Vagina (tissue), 2 donors: Measurements from ENCODE around the gene AASDHPPT. TPM values are rescaled to one million over a fixed set of nuclear protein-coding genes. Genes with fewer than 3 reads are reported as not detected.

Experiments
- DNase-seq, 2 donors: peaks; one replicate each; pipeline ENCODE4 v3.0.0-alpha.2; 2017; ENCODE audit errors: extremely low spot score in 2 of 2
- H3K27ac ChIP-seq: fragments of 200-600 bp; sonication (generic); one replicate; pipeline ENCODE4 v1.5.1; 2019
- H3K27me3 ChIP-seq: fragments of 200-600 bp; sonication (generic); one replicate; pipeline ENCODE4 v1.5.1; 2019
- H3K36me3 ChIP-seq, 2 donors: fragments of 200-600 bp; sonication (generic); one replicate each; pipeline ENCODE4 v1.5.1; 2017 to 2019
- H3K4me1 ChIP-seq: fragments of 200-600 bp; sonication (generic); one replicate; pipeline ENCODE4 v1.5.1; 2019
- H3K4me3 ChIP-seq, 2 donors: fragments of 200-600 bp; sonication (generic); 1 replicate in 1 of 2; 2 replicates in 1 of 2; pipeline ENCODE4 v1.5.1; 2016 to 2019
- H3K9me3 ChIP-seq: fragments of 200-600 bp; sonication (generic); one replicate; pipeline ENCODE4 v1.5.1; 2019
- CTCF ChIP-seq, 3 experiments: fragments of 450-650 bp in 2 of 3; fragments of 200-600 bp in 1 of 3; sonication (generic) in 1 of 3; IDR thresholded peaks; one replicate each; pipeline ENCODE4 v1.5.1; 2017 to 2019; ENCODE audit warnings: antibody characterized with exemption in 3 of 3, mild to moderate bottlenecking in 2 of 3, moderate library complexity in 2 of 3
- POLR2A ChIP-seq, 2 donors: fragments of 450-650 bp; IDR thresholded peaks; one replicate each; pipeline ENCODE4 v1.6.1; 2017; ENCODE audit warnings: antibody characterized with exemption in 2 of 2, mild to moderate bottlenecking in 2 of 2, moderate library complexity in 2 of 2
- POLR2AphosphoS5 ChIP-seq, 2 donors: sonication (generic); formaldehyde crosslinking; IDR thresholded peaks; one replicate each; pipeline ENCODE4 v1.9.0; 2017; ENCODE audit warnings: antibody characterized with exemption in 2 of 2, mild to moderate bottlenecking in 2 of 2, low read depth in 1 of 2; ENCODE audit not compliant: insufficient read depth in 1 of 2
- intact Hi-C: fragments of 100-400 bp; cut with DNase I; formaldehyde crosslinking; loops from one replicate; pipeline ENCODE4 v1.15.1; 2023
- total RNA-seq: library from RNA; depleted of rRNA; stranded (reverse); fragments of >200 nt; gene quantifications from one replicate; pipeline ENCODE4 v1.2.3, GENCODE V29; 2016

AASDHPPT gene
- total RNA-seq, 1 donor from 2014 or later = 36.8 TPM

- Histone ChIP-seq H3K36me3 (no peaks in the 10 kb centered on the region), H3K9me3 (no peaks in the 10 kb centered on the region), H3K27ac (no peak overlapping the region), H3K27me3 (no peaks in the 10 kb centered on the region), H3K4me1 (no peaks in the 10 kb centered on the region), H3K4me3 (no peak overlapping the region)
- intact Hi-C loops = no loop called here
- no peak for DNase-seq
- no peak for TF ChIP-seq CTCF (IDR thresholded peaks at IDR 0.05)
- TF ChIP-seq POLR2A (IDR thresholded peaks at IDR 0.05) = no peak
- no peak for TF ChIP-seq POLR2AphosphoS5 (IDR thresholded peaks at IDR 0.05; ENCODE audit: insufficient read depth in 1 of 2, low read depth in 1 of 2)
Observed at GRCh38 chr11:106059617-106060016, 17.8 kb upstream of the AASDHPPT start.

- H3K4me3 ChIP-seq = no peak overlapping the region
- H3K27ac ChIP-seq = no peak overlapping the region
- no peaks in the 10 kb centered on the region for H3K36me3 ChIP-seq
- H3K27me3 ChIP-seq = no peaks in the 10 kb centered on the region
- no peaks in the 10 kb centered on the region for H3K9me3 ChIP-seq
- TF ChIP-seq POLR2A (IDR thresholded peaks at IDR 0.05) (no peak), CTCF (IDR thresholded peaks at IDR 0.05) (no peak), POLR2AphosphoS5 (IDR thresholded peaks at IDR 0.05; ENCODE audit: insufficient read depth in 1 of 2, low read depth in 1 of 2) (no peak)
- intact Hi-C loops = no loop called here
- no peak for DNase-seq
- H3K4me1 ChIP-seq = no peaks in the 10 kb centered on the region
Observed at GRCh38 chr11:106061249-106061784, 16.1 kb upstream of the AASDHPPT start.

- DNase-seq = no peak
- Histone ChIP-seq H3K4me1 (no peaks in the 10 kb centered on the region), H3K4me3 (no peak overlapping the region), H3K27ac (no peak overlapping the region), H3K27me3 (no peaks in the 10 kb centered on the region), H3K9me3 (no peaks in the 10 kb centered on the region), H3K36me3 (no peaks in the 10 kb centered on the region)
- intact Hi-C loops = no loop called here
- TF ChIP-seq POLR2A (IDR thresholded peaks at IDR 0.05) (no peak), POLR2AphosphoS5 (IDR thresholded peaks at IDR 0.05; ENCODE audit: insufficient read depth in 1 of 2, low read depth in 1 of 2) (no peak), CTCF (IDR thresholded peaks at IDR 0.05) (no peak)
Observed at GRCh38 chr11:106061954-106062949, 15.2 kb upstream of the AASDHPPT start.

- intact Hi-C loops = no loop called here
- Histone ChIP-seq H3K4me3 (no peak overlapping the region), H3K4me1 (no peaks in the 10 kb centered on the region), H3K9me3 (no peaks in the 10 kb centered on the region), H3K36me3 (no peaks in the 10 kb centered on the region), H3K27me3 (no peaks in the 10 kb centered on the region), H3K27ac (no peak overlapping the region)
- no peak for DNase-seq
- TF ChIP-seq POLR2AphosphoS5 (IDR thresholded peaks at IDR 0.05; ENCODE audit: insufficient read depth in 1 of 2, low read depth in 1 of 2) = no peak
- TF ChIP-seq CTCF (IDR thresholded peaks at IDR 0.05) = no peak
- no peak for TF ChIP-seq POLR2A (IDR thresholded peaks at IDR 0.05)
Observed at GRCh38 chr11:106063009-106063408, 14.5 kb upstream of the AASDHPPT start.

GRCh38 chr11:106070606-106071005 is 6.9 kb upstream of the AASDHPPT start:
- intact Hi-C loops = no loop called here
- DNase-seq = no peak

More at GRCh38 chr11:106070606-106071005, 6.9 kb upstream of the AASDHPPT start:
- no peak overlapping the region for H3K4me3 ChIP-seq
- no peak for TF ChIP-seq POLR2A (IDR thresholded peaks at IDR 0.05)
- TF ChIP-seq POLR2AphosphoS5 (IDR thresholded peaks at IDR 0.05; ENCODE audit: insufficient read depth in 1 of 2, low read depth in 1 of 2) = no peak
- TF ChIP-seq CTCF (IDR thresholded peaks at IDR 0.05) = no peak
- no peaks in the 10 kb centered on the region for H3K36me3 ChIP-seq
- H3K4me1 ChIP-seq = peaks cover 3% of the 10 kb centered on the region
- no peaks in the 10 kb centered on the region for H3K27me3 ChIP-seq
- no peak overlapping the region for H3K27ac ChIP-seq
- H3K9me3 ChIP-seq = no peaks in the 10 kb centered on the region
